GM21786 (cell line): Measurements from ENCODE around the gene ZFP42.
"Not testable (repeated sequence)": the region's sequence is repeated elsewhere in the genome, so short reads cannot be mapped to it uniquely, and the experiment has no call there.

Experiments used
- ATAC-seq: cut with Tn5 transposase; IDR thresholded peaks from one replicate; pipeline ENCODE4 v1.9.1; 2021; ENCODE audit not compliant: unreplicated experiment

The ZFP42 gene

DNA sequence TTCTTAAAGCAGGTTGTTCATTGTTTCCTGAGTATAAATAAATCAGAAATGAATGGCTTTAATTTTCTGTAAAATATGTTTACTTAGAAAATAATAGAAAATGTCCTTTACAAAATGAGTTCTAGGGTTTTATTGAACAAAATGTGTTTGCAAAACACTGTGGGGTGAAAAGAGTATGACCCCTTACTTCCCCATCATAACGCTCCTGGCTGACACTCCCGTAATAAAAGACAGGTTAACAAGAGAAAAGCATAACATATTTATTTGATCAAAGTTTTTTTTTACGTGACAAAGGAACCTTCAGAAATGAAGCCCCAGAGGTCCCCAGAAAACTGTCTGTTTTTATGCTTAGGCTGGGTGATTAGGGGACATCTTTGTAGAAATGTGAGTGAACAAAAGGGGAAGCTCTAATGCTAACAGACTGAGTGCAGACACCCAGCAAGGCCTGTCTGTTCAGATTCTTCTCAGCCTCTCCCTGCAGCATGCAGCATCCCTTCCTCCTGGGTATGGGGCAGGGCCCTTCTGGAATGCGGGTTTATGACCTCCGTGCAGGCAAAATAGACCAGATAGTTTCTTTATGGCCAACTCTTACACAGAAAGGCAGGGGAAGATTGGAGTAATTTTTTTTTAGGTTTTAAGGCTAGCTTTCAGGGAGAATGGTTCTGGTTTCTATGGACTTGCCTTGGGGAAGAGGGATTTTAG is 26.1 kb downstream of the ZFP42 start:
- no peak for ATAC-seq

DNA sequence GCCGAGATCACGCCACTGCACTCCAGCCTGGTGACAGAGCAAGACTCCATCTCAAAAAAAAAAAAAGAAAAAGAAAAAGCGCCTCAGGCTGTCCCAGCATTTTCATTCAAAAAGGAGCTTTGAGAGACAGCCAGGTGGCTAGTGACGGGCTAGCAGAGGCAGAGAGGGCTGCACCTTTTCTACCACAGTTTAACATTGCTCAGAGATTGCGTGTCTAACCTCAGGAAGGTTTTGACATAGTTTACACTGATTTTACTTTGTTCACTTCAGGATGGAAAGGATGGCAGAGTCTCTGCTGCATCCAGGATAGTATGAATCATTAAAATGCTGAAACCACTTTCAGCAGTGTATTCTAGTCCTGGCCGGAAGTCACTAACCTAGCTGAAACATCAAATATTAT is 28.1 kb downstream of the ZFP42 start:
- ATAC-seq, result no peak

DNA sequence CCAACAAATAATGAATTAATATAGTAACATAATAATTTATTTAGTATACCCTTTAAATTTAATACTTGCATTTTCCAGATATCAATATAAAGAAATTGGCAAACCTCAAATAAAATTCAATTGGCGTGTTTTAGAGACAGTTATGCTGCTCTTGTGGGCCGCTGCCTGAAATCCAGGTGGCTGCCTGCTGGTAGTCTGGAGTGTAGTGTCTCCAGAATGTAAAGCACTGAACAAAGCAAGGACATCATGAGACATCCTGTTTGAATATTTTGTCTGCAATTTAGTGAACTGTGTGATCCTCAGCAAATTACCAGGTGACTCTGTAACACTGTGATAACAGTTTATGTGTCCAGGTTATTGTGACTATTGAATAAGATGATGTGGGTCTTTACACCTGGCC is 29.9 kb downstream of the ZFP42 start:
- no peak for ATAC-seq

DNA sequence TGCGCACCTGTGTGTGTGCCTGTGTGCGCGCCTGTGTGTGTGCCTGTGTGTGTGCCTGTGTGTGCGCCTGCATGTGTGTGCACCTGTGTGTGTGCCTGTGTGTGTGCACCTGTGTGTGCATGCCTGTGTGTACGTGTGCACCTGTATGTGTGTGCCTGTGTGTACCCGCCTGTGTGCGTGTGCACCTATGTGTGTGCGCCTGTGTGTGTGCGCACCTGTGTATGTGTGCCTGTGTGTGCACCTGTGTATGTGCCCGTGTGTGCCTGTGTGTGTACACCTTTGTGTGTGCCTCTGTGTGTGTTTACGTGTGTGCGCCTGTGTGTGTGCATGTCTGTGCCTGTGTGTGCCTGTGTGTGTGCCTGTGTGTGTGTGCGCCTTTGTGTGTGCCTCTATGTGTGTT is 33.5 kb downstream of the ZFP42 start:
- ATAC-seq, result no peak

DNA sequence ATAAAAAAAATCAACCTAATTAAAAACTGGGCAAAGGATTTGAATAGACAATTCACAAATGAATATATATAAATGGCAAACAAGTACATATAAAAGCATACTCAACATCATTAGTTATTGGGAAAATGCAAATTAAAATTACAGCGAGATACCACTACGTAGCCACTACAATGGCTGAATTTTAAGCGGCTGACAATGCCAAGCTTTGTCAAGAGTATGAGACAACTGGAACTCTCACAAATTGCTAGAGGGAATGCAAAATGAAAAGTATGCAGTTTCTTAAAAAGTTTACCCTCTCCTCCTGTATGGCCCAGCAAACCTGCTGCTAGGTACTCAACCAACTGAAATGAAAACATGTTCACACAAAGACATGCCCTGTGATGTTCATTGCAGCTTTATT is 34.8 kb downstream of the ZFP42 start:
- no peak for ATAC-seq

DNA sequence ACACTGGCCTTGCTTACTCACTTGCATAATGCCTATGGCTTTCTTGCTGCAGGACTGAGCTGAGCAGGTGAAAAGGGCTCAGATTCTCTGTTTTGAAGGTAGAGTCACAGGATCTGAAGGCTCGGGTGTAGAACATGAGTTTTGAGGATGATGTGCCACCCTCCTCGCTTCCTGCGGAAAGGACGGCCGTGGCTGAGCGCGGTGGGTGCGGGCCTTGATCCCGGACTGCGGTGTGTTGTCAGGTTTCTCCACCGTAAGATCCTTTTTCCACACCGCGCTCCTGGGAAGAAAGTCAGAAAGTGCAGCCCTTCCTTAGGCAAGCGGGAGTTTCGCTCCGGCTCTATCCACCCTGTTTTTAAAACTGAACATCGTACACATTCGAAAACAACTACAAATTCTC is 36.2 kb downstream of the ZFP42 start:
- no peak for ATAC-seq

DNA sequence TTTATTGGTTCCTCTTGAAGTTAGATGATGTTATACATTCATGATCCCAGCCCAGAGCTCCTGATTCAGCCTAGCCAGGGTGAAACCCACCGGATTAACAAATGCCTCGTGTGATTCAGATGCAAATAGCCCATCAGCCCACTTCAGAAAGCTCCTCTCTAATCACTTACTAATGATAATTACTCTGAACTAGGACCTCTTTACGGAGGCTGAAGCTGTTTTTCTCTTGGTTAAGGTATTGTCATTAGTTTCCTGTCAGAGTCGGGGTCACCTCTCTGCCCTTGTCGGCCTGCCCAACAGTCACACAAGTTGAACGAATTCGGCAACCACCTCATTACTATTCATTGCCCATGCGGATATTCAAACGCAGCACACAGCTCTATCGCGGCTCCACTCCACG is 36.6 kb downstream of the ZFP42 start:
- no peak for ATAC-seq

DNA sequence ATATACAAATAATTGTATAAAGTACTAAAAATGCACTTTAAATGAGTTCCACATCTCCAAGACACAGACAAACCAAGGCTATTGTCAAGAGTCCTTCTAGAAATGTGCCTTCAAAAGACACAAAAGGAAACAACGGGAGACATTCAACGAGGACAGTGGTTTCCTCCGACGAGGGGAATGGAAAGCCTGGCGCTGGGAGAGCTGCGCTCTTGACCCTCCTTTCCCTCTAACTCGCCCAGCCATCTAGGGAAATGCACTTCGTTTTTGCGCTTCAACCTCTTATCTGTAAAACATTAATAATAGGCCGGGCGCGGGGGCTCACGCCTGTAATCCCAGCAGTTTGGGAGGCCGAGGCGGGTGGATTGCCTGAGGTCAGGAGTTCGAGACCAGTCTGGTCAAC is 37.0 kb downstream of the ZFP42 start:
- no peak for ATAC-seq

DNA sequence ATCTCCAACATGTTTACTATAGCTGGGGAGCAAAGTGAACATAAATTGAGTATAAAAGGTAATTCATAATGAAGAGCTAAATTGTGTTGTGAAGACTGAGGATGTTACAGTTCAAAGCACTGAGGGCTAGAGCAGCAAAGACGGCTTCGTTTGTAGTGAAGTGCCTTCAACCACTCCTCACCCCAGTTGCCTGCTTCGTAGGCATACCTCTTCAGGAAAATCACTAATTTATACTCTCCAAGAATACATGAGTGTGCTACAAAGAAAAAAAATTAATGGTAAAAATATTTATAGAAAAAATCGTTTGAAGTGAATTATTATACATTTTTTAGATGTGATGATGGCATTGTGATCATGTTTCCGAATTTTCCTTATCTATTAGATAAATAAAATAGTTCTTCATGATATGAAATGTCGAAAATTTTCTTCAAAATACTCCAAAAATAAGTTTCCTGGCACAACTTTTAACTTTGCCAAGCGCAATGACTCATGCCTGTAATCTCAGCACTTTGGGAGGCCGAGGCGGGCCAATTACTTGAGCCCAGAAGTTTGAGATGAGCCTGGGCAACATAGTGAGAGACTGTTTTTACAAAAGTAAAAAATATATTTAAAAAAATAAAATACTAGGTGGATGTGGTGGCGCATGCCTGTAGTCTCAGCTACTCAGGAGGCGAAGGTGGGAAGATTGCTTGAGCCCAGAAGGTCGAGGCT is 41.6 kb downstream of the ZFP42 start:
- no peak for ATAC-seq

DNA sequence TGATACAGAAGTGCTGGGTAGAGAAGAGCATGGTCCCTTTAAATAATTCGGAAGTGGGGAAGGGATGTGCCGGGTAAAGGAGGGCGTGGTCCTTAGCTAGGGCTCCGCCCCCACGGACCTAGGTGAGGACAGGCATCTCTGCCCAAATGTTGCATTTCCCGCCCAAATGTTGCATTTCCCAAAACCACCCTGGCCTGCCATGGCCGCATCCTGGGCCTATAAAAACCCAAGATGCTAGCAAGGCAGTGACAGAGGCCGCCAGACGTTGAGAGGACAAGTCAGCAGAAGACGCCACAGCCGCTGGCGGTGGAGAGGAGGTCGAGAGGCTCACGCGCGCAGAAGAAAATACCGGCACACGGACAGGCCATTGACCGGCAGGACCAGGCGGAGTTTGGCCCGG is 46.1 kb downstream of the ZFP42 start:
- no peak for ATAC-seq

DNA sequence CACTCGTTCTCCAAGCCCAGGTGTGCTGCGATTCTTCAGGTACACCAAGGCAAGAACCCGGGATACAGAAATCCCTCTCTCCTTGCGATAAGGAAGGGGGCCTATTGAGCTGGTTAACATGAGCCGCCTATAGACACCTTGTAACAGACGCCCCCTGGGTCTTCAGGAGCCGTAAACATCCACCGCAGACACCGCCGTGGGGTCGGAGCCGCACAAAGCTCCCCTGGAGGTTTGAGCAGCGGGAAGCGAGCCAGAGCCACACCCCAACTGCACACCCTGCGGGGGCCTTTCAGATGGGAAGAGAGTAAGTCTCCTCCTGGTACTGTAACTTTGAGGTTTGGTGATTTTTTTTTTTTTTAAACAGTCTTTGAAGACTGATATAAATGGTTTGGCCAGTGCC is 46.6 kb downstream of the ZFP42 start:
- ATAC-seq, result no peak

DNA sequence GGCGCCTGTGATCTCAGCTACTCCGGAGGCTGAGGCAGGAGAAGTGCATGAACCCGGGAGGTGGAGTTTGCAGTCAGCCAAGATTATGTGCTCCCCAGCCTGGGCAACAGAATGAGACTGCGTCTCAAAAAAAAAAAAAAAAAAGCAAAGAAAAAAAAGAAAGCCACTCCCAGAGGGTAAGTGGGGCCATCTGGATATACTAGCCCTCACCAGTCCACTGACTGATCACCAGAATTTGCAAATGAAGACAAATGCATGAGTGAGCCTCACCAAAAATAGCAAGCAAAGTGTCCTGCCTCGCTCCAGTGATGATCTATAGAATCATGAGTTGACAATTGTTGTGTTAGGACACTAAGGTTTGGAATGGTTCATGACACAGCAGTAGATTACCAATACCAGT is 47.6 kb downstream of the ZFP42 start:
- no peak for ATAC-seq

DNA sequence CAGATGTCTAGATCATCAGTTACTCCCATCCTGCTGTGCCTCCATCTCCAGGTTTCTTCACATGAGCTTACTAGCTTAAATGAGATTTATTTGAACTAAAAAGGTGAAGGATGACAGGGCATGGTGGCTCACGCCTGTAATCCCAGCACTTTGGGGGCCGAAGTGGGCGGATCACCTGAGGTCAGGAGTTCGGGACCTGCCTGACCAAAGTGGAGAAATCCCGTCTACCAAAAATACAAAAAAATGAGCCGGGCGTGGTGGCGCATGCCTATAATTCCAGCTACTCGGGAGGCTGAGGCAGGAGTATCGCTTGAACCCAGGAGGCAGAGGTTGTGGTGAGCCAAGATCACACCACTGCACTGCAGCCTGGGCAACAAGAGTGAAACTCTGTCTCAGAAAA is 49.9 kb downstream of the ZFP42 start:
- ATAC-seq, result not testable (repeated sequence)

DNA sequence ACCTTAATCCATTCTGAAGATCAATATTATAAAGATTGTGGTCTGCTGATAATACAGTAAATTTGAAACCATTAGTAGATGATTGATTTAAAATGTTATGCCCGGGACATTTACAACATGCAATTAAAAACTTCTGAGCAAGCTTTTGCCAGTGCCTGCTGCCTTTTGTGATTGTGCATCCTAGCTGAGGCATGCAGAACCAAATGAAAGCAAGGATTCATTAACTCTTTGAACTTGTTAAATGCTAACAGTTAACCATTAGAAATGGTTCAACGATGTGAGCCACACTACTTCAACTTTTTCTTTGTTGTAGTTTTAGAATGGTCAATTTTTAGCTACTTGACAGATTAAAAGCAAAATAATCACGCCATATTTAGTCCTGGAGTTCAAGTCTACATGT is 51.1 kb downstream of the ZFP42 start:
- no peak for ATAC-seq

DNA sequence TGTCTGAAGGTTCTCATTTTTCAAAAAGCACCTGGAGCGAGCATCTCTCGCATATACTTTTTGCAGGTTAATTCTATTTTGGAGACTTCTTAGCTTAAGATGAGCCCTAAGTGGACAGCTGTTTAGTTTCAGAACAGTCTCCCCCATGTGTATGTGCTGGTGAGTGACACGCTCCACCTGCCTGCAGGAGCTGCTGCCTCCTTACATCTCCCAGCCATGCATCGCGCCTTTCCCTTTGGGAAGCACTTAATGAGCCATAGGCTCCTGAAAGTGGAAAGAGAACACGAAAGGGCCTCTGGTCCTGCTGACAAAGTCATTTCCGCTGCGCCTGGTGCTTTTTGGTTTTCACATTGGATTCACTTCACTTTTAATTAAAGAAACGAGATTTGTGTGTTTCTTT is 57.7 kb downstream of the ZFP42 start:
- no peak for ATAC-seq
